Thoracic aorta (tissue), 2 donors: ENCODE measurements around the gene CTNNA3. TPM values are rescaled to one million over a fixed set of nuclear protein-coding genes. Genes with fewer than 3 reads are reported as not detected.

ENCODE experiments used
- ATAC-seq: fragments of 150-250 bp; one replicate; pipeline ENCODE4 v1.8.0; 2017; ENCODE audit warnings: low read depth; ENCODE audit not compliant: insufficient number of reproducible peaks, low FRiP score
- DNase-seq: peaks from one replicate; pipeline ENCODE4 v3.0.0-alpha.2; 2020; ENCODE audit warnings: low spot score
- H3K27ac ChIP-seq, 2 donors: fragments of 200-600 bp; sonication (generic); 1 replicate in 1 of 2; 2 replicates in 1 of 2; pipeline ENCODE4 v1.5.1; 2016; ENCODE audit warnings: mild to moderate bottlenecking in 2 of 2, moderate library complexity in 2 of 2
- H3K27me3 ChIP-seq: fragments of 200-600 bp; sonication (generic); replicated peaks from 2 replicates; pipeline ENCODE4 v1.6.0; 2016; ENCODE audit warnings: mild to moderate bottlenecking; ENCODE audit not compliant: insufficient read depth
- H3K36me3 ChIP-seq: fragments of 200-600 bp; sonication (generic); one replicate; pipeline ENCODE4 v1.5.1; 2016
- H3K4me1 ChIP-seq, 2 donors: fragments of 200-600 bp; sonication (generic); 1 replicate in 1 of 2; 2 replicates in 1 of 2; pipeline versions ENCODE4 v1.5.1 to v1.6.0; 2016; ENCODE audit warnings: low read depth in 2 of 2, mild to moderate bottlenecking in 1 of 2; ENCODE audit not compliant: control insufficient read depth in 1 of 2
- H3K4me3 ChIP-seq: fragments of 200-600 bp; sonication (generic); 2 replicates; pipeline ENCODE4 v1.5.1; 2016; ENCODE audit warnings: mild to moderate bottlenecking
- H3K9me3 ChIP-seq: fragments of 200-600 bp; sonication (generic); 2 replicates; pipeline ENCODE4 v1.5.1; 2016
- total RNA-seq, 2 donors: library from RNA; depleted of rRNA; stranded (reverse); fragments of >200 nt; gene quantifications; one replicate each; pipeline versions ENCODE4 v1.1.0 to v1.2.3, GENCODE V29; 2016
- TF ChIP-seq, protein P1 (sequence below): fragments of 200-600 bp; sonication (generic); IDR thresholded peaks from one replicate; pipeline ENCODE4 v1.5.1; 2019; ENCODE audit warnings: antibody characterized with exemption

CTNNA3 gene
- total RNA-seq, 2 donors from 2014 or later = 0.95 to 1.2 TPM

GRCh38 chr10:67520924-67521520 lies 175.0 kb downstream of the CTNNA3 start:
- Histone ChIP-seq H3K36me3 (no peaks in the 10 kb centered on the region), H3K4me3 (no peak overlapping the region), H3K9me3 (no peaks in the 10 kb centered on the region), H3K27me3 (no peaks in the 10 kb centered on the region), H3K4me1 (no peaks in the 10 kb centered on the region), H3K27ac (no peak overlapping the region)
- TF ChIP-seq, protein P1, sequence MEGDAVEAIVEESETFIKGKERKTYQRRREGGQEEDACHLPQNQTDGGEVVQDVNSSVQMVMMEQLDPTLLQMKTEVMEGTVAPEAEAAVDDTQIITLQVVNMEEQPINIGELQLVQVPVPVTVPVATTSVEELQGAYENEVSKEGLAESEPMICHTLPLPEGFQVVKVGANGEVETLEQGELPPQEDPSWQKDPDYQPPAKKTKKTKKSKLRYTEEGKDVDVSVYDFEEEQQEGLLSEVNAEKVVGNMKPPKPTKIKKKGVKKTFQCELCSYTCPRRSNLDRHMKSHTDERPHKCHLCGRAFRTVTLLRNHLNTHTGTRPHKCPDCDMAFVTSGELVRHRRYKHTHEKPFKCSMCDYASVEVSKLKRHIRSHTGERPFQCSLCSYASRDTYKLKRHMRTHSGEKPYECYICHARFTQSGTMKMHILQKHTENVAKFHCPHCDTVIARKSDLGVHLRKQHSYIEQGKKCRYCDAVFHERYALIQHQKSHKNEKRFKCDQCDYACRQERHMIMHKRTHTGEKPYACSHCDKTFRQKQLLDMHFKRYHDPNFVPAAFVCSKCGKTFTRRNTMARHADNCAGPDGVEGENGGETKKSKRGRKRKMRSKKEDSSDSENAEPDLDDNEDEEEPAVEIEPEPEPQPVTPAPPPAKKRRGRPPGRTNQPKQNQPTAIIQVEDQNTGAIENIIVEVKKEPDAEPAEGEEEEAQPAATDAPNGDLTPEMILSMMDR = peak; percentile 58
- DNase-seq (no peak), ATAC-seq (peak; percentile 55)

DNA sequence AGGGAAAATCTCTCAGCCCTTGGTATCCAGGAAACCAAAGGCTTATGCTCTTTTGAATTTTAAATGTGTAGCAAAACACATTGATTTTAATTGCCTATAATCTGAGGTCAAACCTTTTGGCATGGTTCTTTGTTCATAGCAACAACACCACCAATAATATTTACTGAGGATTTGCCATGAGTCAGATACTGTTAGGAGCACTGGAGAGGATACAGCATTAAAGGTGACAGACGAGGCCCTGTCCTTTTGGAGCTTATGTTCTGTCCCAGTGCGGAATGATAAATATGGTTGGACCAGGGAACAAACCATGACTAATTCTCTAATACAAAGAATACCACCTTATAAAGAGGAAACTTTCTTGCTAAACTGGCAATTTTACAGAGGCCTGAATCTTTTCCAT lies 176.6 kb downstream of the CTNNA3 start:
- Histone ChIP-seq H3K27me3 (no peaks in the 10 kb centered on the region), H3K36me3 (no peaks in the 10 kb centered on the region), H3K27ac (no peak overlapping the region), H3K4me3 (no peak overlapping the region), H3K9me3 (no peaks in the 10 kb centered on the region), H3K4me1 (no peaks in the 10 kb centered on the region)
- no peak for DNase-seq
- TF ChIP-seq, protein P1 = no peak
- no peak for ATAC-seq

DNA sequence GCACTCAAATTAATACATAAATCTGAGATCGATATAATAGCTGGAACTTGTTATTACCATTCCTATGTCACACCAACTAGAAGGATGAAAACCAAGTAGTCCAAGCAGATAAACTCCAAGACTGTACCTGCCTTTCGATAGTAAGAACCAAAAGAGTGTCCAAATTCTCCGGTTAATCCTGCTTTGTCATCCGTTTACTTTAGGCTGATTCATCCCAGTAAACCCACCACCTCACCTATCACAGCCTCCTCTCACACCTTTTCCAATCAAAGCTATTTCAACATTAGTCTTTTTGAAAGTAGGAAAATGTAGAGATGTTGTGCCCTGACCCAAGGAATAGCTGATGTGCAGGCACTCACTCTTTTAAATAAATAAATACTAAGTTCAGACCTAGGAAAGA lies 177.2 kb downstream of the CTNNA3 start:
- TF ChIP-seq, protein P1 = no peak
- Histone ChIP-seq H3K9me3 (no peaks in the 10 kb centered on the region), H3K27ac (no peak overlapping the region), H3K4me1 (no peaks in the 10 kb centered on the region), H3K27me3 (no peaks in the 10 kb centered on the region), H3K36me3 (no peaks in the 10 kb centered on the region), H3K4me3 (no peak overlapping the region)
- DNase-seq (no peak), ATAC-seq (no peak)

- ATAC-seq (no peak), DNase-seq (no peak)
- no peaks in the 10 kb centered on the region for H3K9me3 ChIP-seq
- H3K27ac ChIP-seq = no peak overlapping the region
- TF ChIP-seq, protein P1 = no peak
- no peaks in the 10 kb centered on the region for H3K4me1 ChIP-seq
- no peaks in the 10 kb centered on the region for H3K27me3 ChIP-seq
- no peak overlapping the region for H3K4me3 ChIP-seq
- H3K36me3 ChIP-seq = no peaks in the 10 kb centered on the region
Measured at GRCh38 chr10:67518043-67518442, 178.0 kb downstream of the CTNNA3 start.

DNA sequence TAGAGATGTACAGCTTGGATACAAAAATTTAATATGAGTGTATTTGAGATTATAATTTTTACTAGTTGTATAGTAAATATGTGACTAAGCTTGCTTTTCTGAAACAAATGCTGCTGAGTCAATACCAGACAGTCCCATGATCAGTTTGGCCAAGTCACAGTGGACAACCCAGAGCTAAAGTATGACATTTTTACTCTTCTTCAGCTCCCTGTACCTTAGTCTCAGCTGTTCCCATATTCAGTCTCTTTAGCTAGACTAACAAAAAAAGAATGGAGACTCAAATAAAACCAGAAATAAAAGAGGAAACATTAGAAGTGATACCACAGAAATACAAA lies 189.3 kb downstream of the CTNNA3 start:
- TF ChIP-seq, protein P1 = no peak
- no peak overlapping the region for H3K4me3 ChIP-seq

More for the DNA sequence above, 189.3 kb downstream of the CTNNA3 start:
- Histone ChIP-seq H3K9me3 (no peaks in the 10 kb centered on the region), H3K27ac (no peak overlapping the region), H3K27me3 (no peaks in the 10 kb centered on the region), H3K36me3 (no peaks in the 10 kb centered on the region), H3K4me1 (no peaks in the 10 kb centered on the region)
- ATAC-seq (no peak), DNase-seq (no peak)
